GM12891 (cell line): ENCODE data around the gene GNS.
A peak's percentile ranks its signal among the peaks of the same experiment; 100 is the strongest.

Experiments used
- DNase-seq: peaks from one replicate; pipeline ENCODE4 v3.0.0; 2011; ENCODE audit warnings: low spot score; ENCODE audit not compliant: insufficient read length
- FAIRE-seq: peaks from 2 replicates; lab custom pipeline; 2011; peaks lifted over from hg19 to GRCh38; lab: Jason Lieb, UNC
- PAX5 ChIP-seq: IDR thresholded peaks from 2 replicates; pipeline ENCODE4 v1.6.1; 2011; ENCODE audit warnings: low read length, moderate library complexity, mild to moderate bottlenecking; ENCODE audit not compliant: insufficient read depth, severe bottlenecking
- POLR2A ChIP-seq: IDR thresholded peaks from 2 replicates; pipeline ENCODE4 v1.6.1; 2011; ENCODE audit warnings: low read depth, low read length, control low read depth
- POLR2AphosphoS5 ChIP-seq: IDR thresholded peaks from 2 replicates; pipeline ENCODE4 v1.6.1; 2011; ENCODE audit warnings: low read depth, low read length, control low read depth
- POU2F2 ChIP-seq: IDR thresholded peaks from 2 replicates; pipeline ENCODE4 v1.6.1; 2011; ENCODE audit warnings: low read depth, mild to moderate bottlenecking, control low read depth, low read length, moderate library complexity
- SPI1 ChIP-seq: IDR thresholded peaks from 2 replicates; pipeline ENCODE4 v1.6.1; 2011; ENCODE audit warnings: low read depth, low read length, control low read depth
- TAF1 ChIP-seq: IDR thresholded peaks from 2 replicates; pipeline ENCODE4 v1.6.1; 2011; ENCODE audit warnings: low read depth, low read length, control low read depth

The GNS gene

DNA sequence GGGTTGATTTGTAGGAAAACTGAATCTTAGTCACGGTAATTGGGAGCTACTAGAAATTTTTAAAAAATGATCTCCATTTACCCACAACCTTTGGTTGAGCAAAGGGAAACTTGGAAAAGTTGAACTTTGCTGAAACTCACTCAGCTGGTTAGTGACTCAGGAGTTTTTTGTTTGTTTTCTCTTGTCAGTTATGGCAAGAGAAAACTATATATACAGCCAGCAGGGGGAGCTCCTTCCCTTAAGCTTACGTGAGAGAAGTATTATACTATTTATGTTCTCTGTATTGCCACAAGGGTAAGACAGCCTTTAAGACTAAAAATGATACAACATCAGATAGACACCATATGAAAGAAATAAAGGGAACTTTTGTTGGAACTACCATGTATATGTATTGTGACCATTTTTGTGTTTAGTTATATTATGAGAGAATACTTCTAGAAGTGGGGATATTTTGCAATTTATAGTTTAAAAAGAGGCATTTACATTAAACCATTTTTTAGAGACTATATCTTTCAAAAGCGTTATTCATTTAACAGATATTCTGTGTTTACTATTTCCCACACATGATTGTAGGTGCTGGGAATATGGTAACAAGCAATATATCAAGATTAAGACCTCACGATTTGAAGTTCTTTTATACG lies 37.1 kb upstream of the GNS start:
- TF ChIP-seq SPI1 (no peak), POLR2AphosphoS5 (no peak), TAF1 (no peak), POLR2A (no peak), PAX5 (no peak), POU2F2 (no peak)
- DNase-seq (peak; percentile 30), FAIRE-seq (no peak)

GRCh38 chr12:64794305-64794704 lies 35.1 kb upstream of the GNS start:
- TF ChIP-seq POLR2A: no peak
- TF ChIP-seq PAX5: no peak
- TF ChIP-seq TAF1: no peak
- TF ChIP-seq SPI1: no peak
- no peak for TF ChIP-seq POU2F2
- no peak for TF ChIP-seq POLR2AphosphoS5
- no peak for DNase-seq
- FAIRE-seq: no peak

DNA sequence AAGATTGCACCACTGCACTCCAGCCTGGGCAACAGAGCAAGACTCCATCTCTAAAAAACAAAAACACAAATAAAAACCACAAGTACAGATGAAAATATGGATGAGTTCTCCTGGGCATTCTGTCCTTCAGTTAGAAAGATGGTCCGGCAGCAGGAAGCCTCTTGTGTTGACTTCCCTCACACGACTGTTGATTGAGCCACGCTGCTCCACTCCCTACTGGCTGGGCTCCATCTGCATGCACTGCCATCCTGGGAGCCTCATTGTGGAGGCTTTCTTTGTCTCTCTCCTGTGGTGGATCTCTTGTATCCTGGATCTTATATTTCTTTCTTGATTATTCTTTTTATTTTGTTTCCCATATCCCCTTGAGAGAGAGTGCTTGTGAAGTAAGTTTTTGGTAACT lies 34.4 kb upstream of the GNS start:
- no peak for TF ChIP-seq POLR2AphosphoS5
- no peak for TF ChIP-seq SPI1
- TF ChIP-seq PAX5: no peak
- TF ChIP-seq TAF1: no peak
- no peak for TF ChIP-seq POU2F2
- no peak for TF ChIP-seq POLR2A
- DNase-seq (no peak), FAIRE-seq (no peak)

DNA sequence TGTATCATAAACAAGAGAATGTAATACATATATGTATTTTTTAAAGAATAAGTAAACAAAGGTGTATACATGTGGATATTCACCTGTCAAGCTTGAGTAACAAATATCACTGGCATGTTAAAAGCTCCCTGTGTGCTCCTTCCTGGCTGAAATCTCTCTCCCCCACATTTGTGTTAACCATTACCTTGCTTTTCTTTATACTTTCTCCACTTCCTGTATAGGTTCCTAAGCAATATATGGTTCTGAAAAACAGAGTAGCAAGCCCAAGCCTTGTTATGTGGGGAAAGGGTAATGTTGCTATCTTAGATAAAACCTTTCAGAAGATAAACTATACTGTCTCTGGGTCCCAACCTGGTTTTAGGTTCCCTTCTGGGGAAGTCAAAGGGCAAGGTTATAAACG lies 32.9 kb upstream of the GNS start:
- no peak for TF ChIP-seq SPI1
- no peak for TF ChIP-seq PAX5
- no peak for TF ChIP-seq TAF1
- TF ChIP-seq POLR2A: no peak
- no peak for TF ChIP-seq POU2F2
- TF ChIP-seq POLR2AphosphoS5: no peak
- no peak for DNase-seq
- no peak for FAIRE-seq

DNA sequence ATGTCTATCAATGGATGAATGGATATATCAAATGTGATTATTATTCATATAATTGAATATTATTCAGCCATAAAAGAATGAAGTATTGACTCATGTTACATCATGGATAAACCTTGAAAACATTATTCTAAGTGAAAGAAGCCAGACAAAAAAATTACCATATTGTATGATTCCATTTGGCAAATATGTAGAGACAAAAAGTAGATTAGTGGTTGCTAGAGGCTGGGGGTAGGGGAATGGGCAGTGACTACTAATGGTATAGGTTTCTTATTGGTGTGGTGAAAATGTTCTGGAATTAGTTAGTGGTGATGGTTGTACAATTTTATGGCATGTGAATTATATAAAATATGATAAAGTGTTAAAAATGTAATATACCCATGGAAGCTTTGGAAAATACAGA lies 31.8 kb upstream of the GNS start:
- DNase-seq: no peak
- no peak for TF ChIP-seq PAX5
- TF ChIP-seq POLR2AphosphoS5: no peak
- no peak for TF ChIP-seq TAF1
- no peak for TF ChIP-seq POU2F2
- TF ChIP-seq SPI1: no peak
- no peak for TF ChIP-seq POLR2A
- no peak for FAIRE-seq

DNA sequence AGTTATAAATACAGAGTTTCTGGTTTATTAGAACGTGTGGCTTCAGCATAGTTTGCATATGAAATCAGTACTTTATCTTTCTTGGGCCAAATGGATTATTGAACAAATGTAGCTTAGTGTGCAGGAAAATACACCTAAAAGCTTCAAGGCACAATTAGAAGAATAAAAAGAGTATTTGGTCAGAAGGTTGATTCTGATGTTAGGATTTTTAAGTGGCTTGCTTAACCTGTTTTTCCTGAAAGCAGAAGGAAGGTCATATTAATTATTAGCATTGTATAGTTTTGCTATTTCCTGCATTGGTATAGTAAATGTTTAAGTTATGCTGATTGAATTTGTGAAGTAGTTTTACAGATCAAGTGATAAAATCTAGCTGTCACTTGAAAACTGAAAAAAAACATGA lies 31.0 kb upstream of the GNS start:
- FAIRE-seq (no peak), DNase-seq (no peak)
- no peak for TF ChIP-seq TAF1
- no peak for TF ChIP-seq PAX5
- no peak for TF ChIP-seq POLR2A
- TF ChIP-seq POLR2AphosphoS5: no peak
- no peak for TF ChIP-seq SPI1
- TF ChIP-seq POU2F2: no peak

- no peak for DNase-seq
- no peak for TF ChIP-seq PAX5
- no peak for TF ChIP-seq POLR2AphosphoS5
- TF ChIP-seq POLR2A: no peak
- no peak for TF ChIP-seq POU2F2
- no peak for TF ChIP-seq TAF1
- TF ChIP-seq SPI1: no peak
- FAIRE-seq: no peak
These were observed 26.6 kb upstream of the GNS start for GRCh38 chr12:64785838-64786237.

DNA sequence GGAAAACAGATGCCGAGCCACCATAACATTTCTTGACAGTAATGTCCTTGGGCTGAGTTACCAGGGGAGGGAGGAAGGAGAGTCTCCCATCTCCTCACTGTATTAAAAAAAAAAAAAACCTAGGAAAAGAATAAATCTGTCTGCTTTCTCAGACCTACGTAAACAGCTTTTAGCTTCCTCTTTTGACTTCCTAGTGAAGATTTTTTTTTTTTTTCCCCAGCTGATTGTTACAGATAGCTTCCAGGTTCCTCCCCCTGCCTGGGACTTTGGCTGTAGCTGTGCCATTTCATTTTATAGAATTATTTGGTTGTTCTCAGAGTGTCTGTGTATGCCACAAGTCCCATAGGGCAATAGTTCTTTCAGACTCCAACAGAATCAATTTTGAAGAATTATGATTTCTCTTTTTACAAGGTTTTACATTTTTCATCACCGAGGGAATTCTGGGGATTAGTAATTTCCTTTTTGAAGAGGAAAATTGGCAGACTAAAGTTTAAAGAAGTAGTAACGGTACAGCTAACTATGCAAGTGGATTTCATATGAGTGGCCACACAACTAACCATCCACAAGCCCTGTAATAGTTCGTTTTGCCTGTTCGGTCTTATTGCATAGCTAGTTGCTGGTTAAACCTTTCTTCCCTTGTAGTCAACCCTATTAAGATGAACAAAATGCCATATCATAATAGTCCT lies 23.1 kb upstream of the GNS start:
- FAIRE-seq (no peak), DNase-seq (no peak)
- no peak for TF ChIP-seq SPI1
- no peak for TF ChIP-seq POU2F2
- TF ChIP-seq TAF1: no peak

- TF ChIP-seq POU2F2: no peak
- DNase-seq: no peak
- no peak for FAIRE-seq
These were observed 22.3 kb upstream of the GNS start for GRCh38 chr12:64781280-64782190.
